CD4-positive, alpha-beta T cell treated with Interleukin-2 at 100 ng/mL for 4 hours (primary cell): Measurements from ENCODE around the gene PDIA3.
"Not testable (repeated sequence)": the region's sequence is repeated elsewhere in the genome, so short reads cannot be mapped to it uniquely, and the experiment has no call there.

Experiments
- DNase-seq: peaks from one replicate; pipeline ENCODE4 v3.0.0-alpha.2; 2020; ENCODE audit warnings: low spot score

PDIA3 gene

GRCh38 chr15:43746245-43746902, at the start of gene PDIA3:
TSS of gene PDIA3 (plus strand) at chr15:43746438. CDS start at chr15:43746540, 102 bp downstream.
- DNase-seq, result peak; percentile 86

- DNase-seq, result no peak
These were observed 44.1 kb upstream of the PDIA3 start for GRCh38 chr15:43702174-43702573.

- no peak for DNase-seq
These were observed 43.4 kb upstream of the PDIA3 start for GRCh38 chr15:43702701-43703424.

- DNase-seq, result not testable (repeated sequence)
These were observed 35.7 kb upstream of the PDIA3 start for GRCh38 chr15:43710431-43711131.

- no peak for DNase-seq
These were observed 23.1 kb upstream of the PDIA3 start for GRCh38 chr15:43723151-43723550.

- not testable (repeated sequence) for DNase-seq
These were observed 19.9 kb upstream of the PDIA3 start for GRCh38 chr15:43726306-43726705.

- not testable (repeated sequence) for DNase-seq
These were observed 18.0 kb upstream of the PDIA3 start for GRCh38 chr15:43728053-43728725.

GRCh38 chr15:43735416-43735815, 10.8 kb upstream of the PDIA3 start:
- no peak for DNase-seq

GRCh38 chr15:43746903-43747309, 668 bp downstream of the PDIA3 start:
- DNase-seq, result peak; percentile 44

GRCh38 chr15:43748376-43748775, 2.1 kb downstream of the PDIA3 start:
- peak; percentile 45 for DNase-seq

- DNase-seq, result peak; percentile 64
These were observed 3.6 kb downstream of the PDIA3 start for GRCh38 chr15:43749690-43750345.

- DNase-seq, result no peak
These were observed 5.6 kb downstream of the PDIA3 start for GRCh38 chr15:43751885-43752284.

GRCh38 chr15:43762824-43763223, 16.6 kb downstream of the PDIA3 start:
- no peak for DNase-seq

GRCh38 chr15:43763819-43764446, 17.7 kb downstream of the PDIA3 start:
- DNase-seq, result no peak

- peak; percentile 69 for DNase-seq
These were observed 23.5 kb downstream of the PDIA3 start for GRCh38 chr15:43769584-43770228.

- no peak for DNase-seq
These were observed 25.6 kb downstream of the PDIA3 start for GRCh38 chr15:43771816-43772215.

- DNase-seq, result no peak
These were observed 26.4 kb downstream of the PDIA3 start for GRCh38 chr15:43772624-43773023.

GRCh38 chr15:43774062-43774461, 27.8 kb downstream of the PDIA3 start:
- DNase-seq, result no peak

- no peak for DNase-seq
These were observed 29.2 kb downstream of the PDIA3 start for GRCh38 chr15:43775411-43775965.

- no peak for DNase-seq
These were observed 30.0 kb downstream of the PDIA3 start for GRCh38 chr15:43776101-43776717.
